B cell (primary cell): Measurements from ENCODE around the gene DLG2. TPM values are rescaled to one million over a fixed set of nuclear protein-coding genes. Genes with fewer than 3 reads are reported as not detected.

Experiments used
- ATAC-seq: fragments of 200-7000 bp; cut with Tn5 transposase; one replicate; pipeline ENCODE4 v1.10.0; 2021; ENCODE audit warnings: low read depth, mild to moderate bottlenecking, moderate number of reproducible peaks, moderate library complexity
- CTCF ChIA-PET: fragments of 350-600 bp; sonication (Branson Sonifier 250); formaldehyde crosslinking; loops from one replicate; lab custom pipeline; 2021; ENCODE audit warnings: antibody characterized with exemption, inconsistent platforms; lab: Charles Lee
- POLR2A ChIA-PET: fragments of 350-600 bp; sonication (Branson Sonifier 250); formaldehyde crosslinking; loops from one replicate; lab custom pipeline; 2021; ENCODE audit warnings: antibody characterized with exemption; lab: Charles Lee
- DNase-seq: peaks from one replicate; pipeline ENCODE4 v3.0.0; 2013
- H2AFZ ChIP-seq: 2 replicates; pipeline ENCODE4 v1.6.1; 2012; ENCODE audit warnings: mild to moderate bottlenecking, low read depth, low read length; ENCODE audit not compliant: insufficient read depth, poor library complexity, severe bottlenecking
- H3K27ac ChIP-seq, 2 donors: 1 replicate in 1 of 2; 2 replicates in 1 of 2; pipeline ENCODE4 v1.5.1; 2012 to 2013; ENCODE audit warnings: low read length in 2 of 2, mild to moderate bottlenecking in 2 of 2, moderate library complexity in 1 of 2
- H3K27me3 ChIP-seq, 4 experiments: fragments of 200-600 bp in 1 of 4; sonication (generic) in 1 of 4; replicated peaks in 1 of 4; 1 replicate in 2 of 4; 2 replicates in 2 of 4; pipeline versions ENCODE4 v1.6.1 to v1.7.0; 2013 to 2016; ENCODE audit warnings: low read length in 3 of 4, mild to moderate bottlenecking in 2 of 4, mixed read lengths in 1 of 4, moderate library complexity in 1 of 4; ENCODE audit not compliant: insufficient read depth in 4 of 4, control insufficient read depth in 3 of 4; ENCODE audit errors: control extremely low read depth in 1 of 4
- H3K36me3 ChIP-seq, 2 experiments: replicated peaks in 1 of 2; 1 replicate in 1 of 2; 2 replicates in 1 of 2; pipeline versions ENCODE4 v1.6.1 to v1.7.1; 2013; ENCODE audit warnings: low read length in 1 of 2; ENCODE audit not compliant: insufficient read depth in 2 of 2, control insufficient read depth in 1 of 2; ENCODE audit errors: control extremely low read depth in 1 of 2, extremely low read depth in 1 of 2
- H3K4me1 ChIP-seq, 2 donors: fragments of 200-600 bp in 1 of 2; sonication (generic) in 1 of 2; 1 replicate in 1 of 2; 2 replicates in 1 of 2; pipeline versions ENCODE4 v1.5.1 to v1.6.1; 2013 to 2017; ENCODE audit warnings: low read length in 2 of 2; ENCODE audit not compliant: control insufficient read depth in 2 of 2, insufficient read depth in 2 of 2
- H3K4me2 ChIP-seq: replicated peaks from 2 replicates; pipeline ENCODE3; 2012; ENCODE audit warnings: mild to moderate bottlenecking, low read depth, low read length; ENCODE audit not compliant: poor library complexity, severe bottlenecking
- H3K4me3 ChIP-seq, 5 experiments: fragments of 200-600 bp in 1 of 5; sonication (generic) in 1 of 5; 1 replicate in 3 of 5; 2 replicates in 2 of 5; pipeline versions ENCODE4 v1.5.1 to v1.7.0; 2011 to 2016; ENCODE audit warnings: low read length in 4 of 5, mild to moderate bottlenecking in 4 of 5, low read depth in 2 of 5, control low read depth in 1 of 5, moderate library complexity in 1 of 5; ENCODE audit not compliant: insufficient read depth in 1 of 5; ENCODE audit errors: control extremely low read depth in 1 of 5, extremely low read depth in 1 of 5
- H3K79me2 ChIP-seq: fragments of 200-600 bp; sonication (generic); one replicate; pipeline ENCODE4 v1.6.0; 2016; ENCODE audit warnings: low read length; ENCODE audit not compliant: control insufficient read depth, insufficient read depth
- H3K9ac ChIP-seq: fragments of 200-600 bp; sonication (generic); 2 replicates; pipeline ENCODE4 v1.6.1; 2017; ENCODE audit warnings: mild to moderate bottlenecking, low read length, moderate library complexity
- H3K9me3 ChIP-seq, 3 donors: one replicate each; pipeline versions ENCODE4 v1.6.1 to v1.7.1; 2013; ENCODE audit warnings: low read length in 2 of 3; ENCODE audit not compliant: control insufficient read depth in 2 of 3, insufficient read depth in 1 of 3; ENCODE audit errors: control extremely low read depth in 1 of 3
- H4K20me1 ChIP-seq: 2 replicates; pipeline ENCODE4 v1.6.0; 2012; ENCODE audit warnings: mild to moderate bottlenecking, low read length; ENCODE audit not compliant: insufficient read depth, control insufficient read depth, poor library complexity, severe bottlenecking
- H3K27ac Mint-ChIP-seq: one replicate; pipeline ENCODE4 v1.8.0; 2021; ENCODE audit warnings: mixed read lengths
- H3K27me3 Mint-ChIP-seq: one replicate; pipeline ENCODE4 v1.8.0; 2021; ENCODE audit warnings: mixed read lengths
- H3K4me1 Mint-ChIP-seq: one replicate; pipeline ENCODE4 v1.8.0; 2021; ENCODE audit warnings: mixed read lengths
- H3K4me3 Mint-ChIP-seq: one replicate; pipeline ENCODE4 v1.8.0; 2021; ENCODE audit warnings: mixed read lengths
- H3K9me3 Mint-ChIP-seq: one replicate; pipeline ENCODE4 v1.8.0; 2022; ENCODE audit warnings: mixed read lengths; ENCODE audit not compliant: insufficient read depth
- EZH2 ChIP-seq: IDR thresholded peaks from 2 replicates; pipeline ENCODE4 v1.6.1; 2012; ENCODE audit warnings: borderline replicate concordance, low read depth, mild to moderate bottlenecking, moderate library complexity, low read length; ENCODE audit not compliant: insufficient read depth, poor library complexity, severe bottlenecking
- WGBS: methylation state at CpG from one replicate; pipeline ENCODE4 v1.1.5; 2013; ENCODE audit warnings: missing lambda C conversion rate; ENCODE audit not compliant: insufficient coverage; 5-methylcytosine and 5-hydroxymethylcytosine counted together
- intact Hi-C: fragments of 100-400 bp; cut with micrococcal nuclease; formaldehyde crosslinking; loops from one replicate; pipeline ENCODE4 v1.10.0; 2022
- polyA plus RNA-seq: library from polyadenylated mRNA; depleted of rRNA; stranded (reverse); fragments of >200 nt; gene quantifications from 2 replicates; pipeline ENCODE4 v1.2.3, GENCODE V29; 2012
- total RNA-seq, 2 donors: library from RNA; stranded (reverse); fragments of 120-200 nt in 1 of 2; gene quantifications; 1 replicate in 1 of 2; 2 replicates in 1 of 2; pipeline versions ENCODE4 v1.2.3 to v1.2.4, GENCODE V29; 2013 to 2022
- TF ChIP-seq, protein P1 (sequence below): fragments of 200-600 bp; IDR thresholded peaks from one replicate; pipeline ENCODE4 v1.8.0; 2022; ENCODE audit warnings: antibody characterized with exemption, mild to moderate bottlenecking

The DLG2 gene
- total and polyA plus RNA-seq, 2 donors (not counting 1 experiment from before 2014, with no cell fraction given) = 0.54 to 5.4 TPM

DNA sequence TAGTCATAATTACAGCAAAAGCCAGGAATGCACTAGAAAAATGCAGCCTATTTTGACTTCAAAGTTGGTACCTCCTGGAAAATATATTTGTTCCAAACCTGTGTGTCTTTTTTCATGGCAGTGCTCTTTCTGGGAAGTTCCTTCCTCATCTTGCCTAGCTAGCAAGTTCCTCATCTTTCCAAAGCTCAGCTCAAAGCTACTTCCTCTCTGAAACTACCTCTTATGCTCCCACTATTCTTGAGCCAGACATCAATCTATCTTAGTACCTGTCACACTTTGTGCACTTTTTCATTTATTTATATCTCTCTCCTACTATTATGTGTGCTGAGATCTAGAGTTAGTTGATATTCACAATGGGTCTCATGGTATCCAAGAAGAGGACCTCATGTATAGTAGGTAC, 2149.4 kb downstream of the DLG2 start:
- Histone ChIP-seq H3K4me1 (no peaks in the 10 kb centered on the region), H3K27ac (no peak overlapping the region), H3K9ac (no peak overlapping the region), H3K27me3 (peaks cover 0 to 3% (median 0%) of the 10 kb centered on the region in 4 experiments), H3K4me2 (no peak overlapping the region), H2AFZ (no peak overlapping the region), H3K79me2 (no peaks in the 10 kb centered on the region), H4K20me1 (no peaks in the 10 kb centered on the region), H3K36me3 (no peaks in the 10 kb centered on the region), H3K9me3 (peaks cover 0 to 2% (median 0%) of the 10 kb centered on the region in 3 donors), H3K4me3 (no peak overlapping the region)
- H3K27ac Mint-ChIP-seq = no peak overlapping the region
- ATAC-seq = no peak
- no peaks in the 10 kb centered on the region for H3K4me1 Mint-ChIP-seq
- TF ChIP-seq, protein P1, sequence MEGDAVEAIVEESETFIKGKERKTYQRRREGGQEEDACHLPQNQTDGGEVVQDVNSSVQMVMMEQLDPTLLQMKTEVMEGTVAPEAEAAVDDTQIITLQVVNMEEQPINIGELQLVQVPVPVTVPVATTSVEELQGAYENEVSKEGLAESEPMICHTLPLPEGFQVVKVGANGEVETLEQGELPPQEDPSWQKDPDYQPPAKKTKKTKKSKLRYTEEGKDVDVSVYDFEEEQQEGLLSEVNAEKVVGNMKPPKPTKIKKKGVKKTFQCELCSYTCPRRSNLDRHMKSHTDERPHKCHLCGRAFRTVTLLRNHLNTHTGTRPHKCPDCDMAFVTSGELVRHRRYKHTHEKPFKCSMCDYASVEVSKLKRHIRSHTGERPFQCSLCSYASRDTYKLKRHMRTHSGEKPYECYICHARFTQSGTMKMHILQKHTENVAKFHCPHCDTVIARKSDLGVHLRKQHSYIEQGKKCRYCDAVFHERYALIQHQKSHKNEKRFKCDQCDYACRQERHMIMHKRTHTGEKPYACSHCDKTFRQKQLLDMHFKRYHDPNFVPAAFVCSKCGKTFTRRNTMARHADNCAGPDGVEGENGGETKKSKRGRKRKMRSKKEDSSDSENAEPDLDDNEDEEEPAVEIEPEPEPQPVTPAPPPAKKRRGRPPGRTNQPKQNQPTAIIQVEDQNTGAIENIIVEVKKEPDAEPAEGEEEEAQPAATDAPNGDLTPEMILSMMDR = no peak
- TF ChIP-seq EZH2 = no peak
- DNase-seq = no peak
- intact Hi-C loops = no loop called here
- ChIA-PET CTCF (no interaction called here), POLR2A (no interaction called here)
- peaks cover 18% of the 10 kb centered on the region for H3K27me3 Mint-ChIP-seq
- H3K9me3 Mint-ChIP-seq = no peaks in the 10 kb centered on the region
- no peak overlapping the region for H3K4me3 Mint-ChIP-seq

DNA sequence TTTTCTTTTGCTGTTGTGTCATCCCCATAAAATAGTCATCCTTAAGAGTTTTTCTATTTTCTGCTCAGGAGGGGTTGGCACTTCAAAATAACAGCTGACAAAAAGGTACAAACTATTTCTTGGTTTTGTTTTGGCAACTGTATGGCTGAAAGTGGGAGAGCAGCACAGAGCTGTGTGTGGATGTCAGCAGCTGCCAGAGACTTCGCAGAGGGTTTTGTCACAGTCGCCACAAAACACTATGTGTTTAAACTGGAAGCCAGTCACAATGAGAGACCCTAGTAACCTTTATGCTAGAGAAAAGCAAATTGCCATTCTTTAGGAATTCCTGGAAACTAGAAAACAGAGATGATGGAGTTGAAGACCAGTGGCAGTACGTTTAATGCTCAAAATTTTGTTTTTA, 2151.4 kb downstream of the DLG2 start:
- H3K27me3 ChIP-seq = peaks cover 0 to 3% (median 0%) of the 10 kb centered on the region in 4 experiments
- DNase-seq (no peak), ATAC-seq (no peak)
- Mint-ChIP-seq H3K27me3 (peaks cover 18% of the 10 kb centered on the region), H3K4me1 (no peaks in the 10 kb centered on the region), H3K27ac (no peak overlapping the region), H3K9me3 (no peaks in the 10 kb centered on the region), H3K4me3 (no peak overlapping the region)
- H2AFZ ChIP-seq = no peak overlapping the region
- TF ChIP-seq EZH2 = no peak
- TF ChIP-seq, protein P1 = no peak
- ChIA-PET POLR2A (no interaction called here), CTCF (no interaction called here)
- no peak overlapping the region for H3K27ac ChIP-seq
- no peaks in the 10 kb centered on the region for H3K4me1 ChIP-seq
- H3K9ac ChIP-seq = no peak overlapping the region
- H3K9me3 ChIP-seq = peaks cover 0 to 2% (median 0%) of the 10 kb centered on the region in 3 donors
- H3K79me2 ChIP-seq = no peaks in the 10 kb centered on the region
- no peaks in the 10 kb centered on the region for H3K36me3 ChIP-seq
- intact Hi-C loops = no loop called here
- no peak overlapping the region for H3K4me2 ChIP-seq
- H4K20me1 ChIP-seq = no peaks in the 10 kb centered on the region
- WGBS = 90% methylated on average over 3 of the region's 3 CpGs
- no peak overlapping the region for H3K4me3 ChIP-seq
